Neutrophil (primary cell): Measurements from ENCODE around the gene SH3RF3.

Experiments
- H3K27ac ChIP-seq: fragments of 200-600 bp; sonication (generic); 2 replicates; pipeline ENCODE4 v1.5.1; 2016; ENCODE audit warnings: mild to moderate bottlenecking, moderate library complexity
- H3K27me3 ChIP-seq: fragments of 200-600 bp; sonication (generic); 2 replicates; pipeline ENCODE4 v1.6.0; 2016; ENCODE audit warnings: mild to moderate bottlenecking
- H3K36me3 ChIP-seq: fragments of 200-600 bp; sonication (generic); 2 replicates; pipeline ENCODE4 v1.5.1; 2017
- H3K4me1 ChIP-seq, 2 experiments: fragments of 200-600 bp in 1 of 2; sonication (generic) in 1 of 2; 1 replicate in 1 of 2; 2 replicates in 1 of 2; pipeline versions ENCODE4 v1.5.1 to v1.6.1; 2013 to 2016; ENCODE audit warnings: low read depth in 1 of 2, low read length in 1 of 2, mild to moderate bottlenecking in 1 of 2, moderate library complexity in 1 of 2; ENCODE audit not compliant: control insufficient read depth in 1 of 2, insufficient read depth in 1 of 2
- H3K4me3 ChIP-seq, 2 experiments: fragments of 200-600 bp in 1 of 2; sonication (generic) in 1 of 2; 1 replicate in 1 of 2; 2 replicates in 1 of 2; pipeline ENCODE4 v1.5.1; 2013 to 2016; ENCODE audit warnings: low read depth in 1 of 2, low read length in 1 of 2, mild to moderate bottlenecking in 1 of 2, moderate library complexity in 1 of 2
- H3K9me3 ChIP-seq: fragments of 200-600 bp; sonication (generic); 2 replicates; pipeline ENCODE4 v1.5.1; 2016
- TF ChIP-seq, protein P1 (sequence below): fragments of 200-600 bp; sonication (generic); IDR thresholded peaks from 2 replicates; pipeline ENCODE4 v1.5.1; 2016; ENCODE audit warnings: antibody characterized with exemption

Gene SH3RF3

DNA sequence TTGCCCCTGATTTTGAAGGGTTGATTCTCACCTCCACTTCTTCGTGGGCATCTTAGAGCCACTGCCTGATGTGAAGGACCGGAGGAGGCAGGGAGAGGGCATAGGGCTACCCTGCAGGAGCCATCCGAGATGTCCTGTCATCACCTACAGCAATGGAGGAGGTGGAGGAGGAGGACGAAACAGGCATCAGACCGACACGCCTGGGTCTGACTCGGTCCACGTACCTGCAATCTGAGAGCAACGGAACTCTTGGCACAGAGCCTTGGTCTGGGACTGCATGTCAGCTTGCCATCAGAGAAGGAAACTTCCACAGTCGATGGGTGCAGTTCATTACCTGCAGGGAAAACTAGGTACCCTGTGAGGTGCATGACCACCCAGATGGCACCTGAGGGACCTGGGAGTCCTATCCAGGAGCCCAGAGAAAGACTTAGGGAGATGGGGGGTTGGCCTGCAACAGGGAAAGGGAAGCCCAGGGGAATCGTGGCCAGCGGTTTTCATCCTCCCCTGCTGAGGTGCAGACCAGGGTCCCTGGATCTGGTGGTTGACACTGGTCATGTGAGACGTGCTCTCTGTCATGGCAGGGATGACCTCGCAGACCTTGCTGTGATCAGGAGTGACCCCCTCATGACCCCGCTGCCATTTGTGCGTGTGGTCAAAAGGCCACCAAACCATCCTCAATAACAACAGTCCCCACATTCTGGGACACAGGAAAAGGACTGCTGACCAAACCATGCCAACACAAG is 293.9 kb downstream of the SH3RF3 start:
- no peaks in the 10 kb centered on the region for H3K36me3 ChIP-seq
- TF ChIP-seq, protein P1, sequence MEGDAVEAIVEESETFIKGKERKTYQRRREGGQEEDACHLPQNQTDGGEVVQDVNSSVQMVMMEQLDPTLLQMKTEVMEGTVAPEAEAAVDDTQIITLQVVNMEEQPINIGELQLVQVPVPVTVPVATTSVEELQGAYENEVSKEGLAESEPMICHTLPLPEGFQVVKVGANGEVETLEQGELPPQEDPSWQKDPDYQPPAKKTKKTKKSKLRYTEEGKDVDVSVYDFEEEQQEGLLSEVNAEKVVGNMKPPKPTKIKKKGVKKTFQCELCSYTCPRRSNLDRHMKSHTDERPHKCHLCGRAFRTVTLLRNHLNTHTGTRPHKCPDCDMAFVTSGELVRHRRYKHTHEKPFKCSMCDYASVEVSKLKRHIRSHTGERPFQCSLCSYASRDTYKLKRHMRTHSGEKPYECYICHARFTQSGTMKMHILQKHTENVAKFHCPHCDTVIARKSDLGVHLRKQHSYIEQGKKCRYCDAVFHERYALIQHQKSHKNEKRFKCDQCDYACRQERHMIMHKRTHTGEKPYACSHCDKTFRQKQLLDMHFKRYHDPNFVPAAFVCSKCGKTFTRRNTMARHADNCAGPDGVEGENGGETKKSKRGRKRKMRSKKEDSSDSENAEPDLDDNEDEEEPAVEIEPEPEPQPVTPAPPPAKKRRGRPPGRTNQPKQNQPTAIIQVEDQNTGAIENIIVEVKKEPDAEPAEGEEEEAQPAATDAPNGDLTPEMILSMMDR: no peak
- H3K27ac ChIP-seq: no peak overlapping the region
- no peaks in the 10 kb centered on the region for H3K27me3 ChIP-seq
- no peaks in the 10 kb centered on the region for H3K4me1 ChIP-seq
- no peaks in the 10 kb centered on the region for H3K9me3 ChIP-seq
- no peak overlapping the region for H3K4me3 ChIP-seq

DNA sequence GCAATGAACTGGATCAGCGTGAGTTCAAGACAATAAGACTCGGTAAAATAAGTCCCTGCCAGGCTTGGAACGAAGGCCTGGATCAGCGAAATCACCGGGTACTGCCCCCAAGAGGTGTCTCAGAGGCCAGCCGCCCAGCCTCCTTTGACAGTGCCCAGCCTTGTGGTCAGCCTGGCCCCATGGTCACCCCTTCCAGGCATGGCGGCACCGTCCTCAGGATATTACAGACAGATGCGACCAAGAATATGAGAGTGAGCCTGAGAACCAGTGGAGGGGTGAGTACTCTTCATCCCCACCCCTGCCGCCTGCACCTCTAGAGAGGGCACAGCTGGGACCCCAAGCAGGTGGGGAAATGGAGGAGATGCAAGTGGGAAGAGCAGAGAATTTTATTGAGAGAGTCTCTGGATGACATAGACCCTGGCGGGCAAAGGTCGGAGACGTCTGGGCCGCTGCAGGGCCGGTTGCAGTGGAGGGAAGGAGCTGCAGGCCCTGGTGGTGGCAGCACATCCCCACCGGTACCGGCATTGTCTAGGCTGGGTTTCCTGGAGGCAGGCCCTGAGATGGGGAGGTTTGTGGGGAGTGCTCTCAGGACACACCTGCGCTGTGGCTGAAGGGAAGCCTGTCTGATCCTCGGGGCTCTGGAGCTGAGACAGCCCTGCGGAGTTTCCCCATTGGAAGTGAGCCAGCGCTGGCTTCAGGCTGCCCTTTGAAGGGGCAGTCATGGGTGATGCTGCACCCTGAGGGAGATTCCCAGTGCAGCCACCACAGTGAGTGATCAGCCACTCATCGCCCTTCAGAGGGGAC is 294.8 kb downstream of the SH3RF3 start:
- H3K27ac ChIP-seq: no peak overlapping the region
- no peaks in the 10 kb centered on the region for H3K4me1 ChIP-seq
- TF ChIP-seq, protein P1: no peak
- no peak overlapping the region for H3K4me3 ChIP-seq
- no peaks in the 10 kb centered on the region for H3K27me3 ChIP-seq
- no peaks in the 10 kb centered on the region for H3K36me3 ChIP-seq
- H3K9me3 ChIP-seq: no peaks in the 10 kb centered on the region

DNA sequence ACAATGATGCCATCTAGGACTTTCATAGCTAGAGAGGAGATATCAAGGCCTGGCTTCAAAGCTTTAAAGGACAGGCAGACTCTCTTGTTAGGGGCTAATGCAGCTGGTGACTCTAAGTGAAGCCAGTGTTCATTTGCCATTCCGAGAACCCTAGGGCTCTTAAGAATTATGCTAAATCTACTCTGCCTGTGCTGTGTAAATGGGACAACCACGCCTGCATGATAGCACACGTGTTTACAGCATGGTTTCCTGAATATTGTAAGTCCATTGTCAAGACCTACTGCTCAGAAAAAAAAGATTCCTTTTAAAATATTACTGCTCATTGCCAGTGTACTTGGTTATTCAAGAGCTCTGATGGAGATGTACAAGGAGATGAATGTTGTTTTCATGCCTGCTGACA is 296.4 kb downstream of the SH3RF3 start:
- Histone ChIP-seq H3K4me1 (no peaks in the 10 kb centered on the region), H3K27ac (no peak overlapping the region), H3K36me3 (no peaks in the 10 kb centered on the region), H3K9me3 (no peaks in the 10 kb centered on the region), H3K4me3 (no peak overlapping the region), H3K27me3 (no peaks in the 10 kb centered on the region)
- TF ChIP-seq, protein P1: no peak

DNA sequence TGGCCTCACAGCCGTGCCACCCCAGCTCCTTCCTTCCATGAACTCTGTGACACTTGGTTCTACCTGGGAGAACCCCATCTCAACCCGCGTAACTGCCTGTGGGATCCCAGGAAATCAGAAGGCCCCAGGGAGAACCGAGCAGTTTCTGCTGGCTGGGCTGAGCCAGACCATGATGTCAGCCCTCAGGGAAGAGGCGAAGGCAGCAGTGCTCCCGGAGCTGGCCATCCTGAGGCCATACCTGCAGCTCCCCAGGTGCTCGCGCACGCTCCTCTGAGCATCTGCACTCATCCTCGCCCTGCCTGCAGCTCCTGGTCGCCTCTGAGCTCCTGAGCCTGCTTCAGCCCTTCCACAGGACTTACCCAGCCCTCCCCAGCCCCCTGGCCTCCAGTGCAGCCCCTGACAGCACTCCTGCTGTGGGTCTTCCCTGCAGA is 298.7 kb downstream of the SH3RF3 start:
- TF ChIP-seq, protein P1: no peak
- Histone ChIP-seq H3K27me3 (no peaks in the 10 kb centered on the region), H3K4me1 (no peaks in the 10 kb centered on the region), H3K27ac (no peak overlapping the region), H3K36me3 (peaks cover 3% of the 10 kb centered on the region), H3K4me3 (no peak overlapping the region), H3K9me3 (no peaks in the 10 kb centered on the region)

DNA sequence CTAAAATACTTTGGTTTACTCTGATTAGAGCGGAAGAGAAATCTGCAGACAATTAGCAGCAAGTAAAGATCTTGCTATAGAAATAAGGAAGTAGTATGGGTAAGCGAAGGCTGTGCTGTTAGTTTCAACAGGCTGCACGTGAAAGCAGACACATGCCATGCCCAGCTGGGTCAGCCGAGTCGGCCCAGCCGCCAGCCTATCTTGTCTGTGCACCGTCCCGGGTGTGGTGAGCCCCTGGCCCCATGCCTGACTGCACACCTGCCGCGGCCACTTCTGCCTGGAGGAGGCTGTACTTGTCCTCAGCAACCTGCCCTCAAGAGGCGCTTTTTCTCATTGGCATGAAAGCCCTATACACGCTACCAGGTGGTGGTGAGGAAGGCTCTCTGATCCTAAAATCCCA is 299.3 kb downstream of the SH3RF3 start:
- Histone ChIP-seq H3K9me3 (no peaks in the 10 kb centered on the region), H3K4me3 (no peak overlapping the region), H3K27me3 (no peaks in the 10 kb centered on the region), H3K36me3 (peaks cover 7% of the 10 kb centered on the region), H3K4me1 (no peaks in the 10 kb centered on the region), H3K27ac (no peak overlapping the region)
- TF ChIP-seq, protein P1: no peak
